Neural cell (in vitro differentiated cells): Measurements from ENCODE around the gene NLRP6.

Experiments used
- EP300 ChIP-seq: fragments of 450-650 bp; conservative IDR thresholded peaks from 2 replicates; pipeline ENCODE4 v1.6.1; 2014; ENCODE audit warnings: antibody characterized with exemption, mild to moderate bottlenecking, moderate library complexity; ENCODE audit not compliant: poor library complexity, severe bottlenecking
- EZH2 ChIP-seq: fragments of 200-600, 300-800 bp; shearing (Covaris generic), sonication (generic); IDR thresholded peaks from 2 replicates; pipeline ENCODE4 v1.6.1; 2014; ENCODE audit warnings: antibody characterized with exemption, low read length, borderline replicate concordance, mild to moderate bottlenecking; ENCODE audit not compliant: insufficient read depth, poor library complexity, severe bottlenecking
- POLR2AphosphoS5 ChIP-seq: IDR thresholded peaks from 2 replicates; pipeline ENCODE4 v1.6.1; 2012
- RAD21 ChIP-seq: fragments of 450-650 bp; conservative IDR thresholded peaks from 2 replicates; pipeline ENCODE4 v1.6.1; 2014; ENCODE audit warnings: antibody characterized with exemption, mild to moderate bottlenecking, moderate library complexity
- SMC3 ChIP-seq: fragments of 450-650 bp; conservative IDR thresholded peaks from 2 replicates; pipeline ENCODE4 v1.6.1; 2014; ENCODE audit warnings: antibody characterized with exemption, mild to moderate bottlenecking, moderate library complexity; ENCODE audit not compliant: poor library complexity
- TAF1 ChIP-seq: IDR thresholded peaks from 2 replicates; pipeline ENCODE4 v1.6.1; 2012; ENCODE audit warnings: low read depth
- TF ChIP-seq, protein P1 (sequence below): fragments of 450-650 bp; IDR thresholded peaks from 2 replicates; pipeline ENCODE4 v1.5.1; 2014; ENCODE audit warnings: antibody characterized with exemption, mild to moderate bottlenecking, moderate library complexity; ENCODE audit not compliant: poor library complexity, severe bottlenecking
- TF ChIP-seq, protein P2 (sequence below): IDR thresholded peaks from 2 replicates; pipeline ENCODE4 v1.6.1; 2012; ENCODE audit warnings: borderline replicate concordance

DNA sequence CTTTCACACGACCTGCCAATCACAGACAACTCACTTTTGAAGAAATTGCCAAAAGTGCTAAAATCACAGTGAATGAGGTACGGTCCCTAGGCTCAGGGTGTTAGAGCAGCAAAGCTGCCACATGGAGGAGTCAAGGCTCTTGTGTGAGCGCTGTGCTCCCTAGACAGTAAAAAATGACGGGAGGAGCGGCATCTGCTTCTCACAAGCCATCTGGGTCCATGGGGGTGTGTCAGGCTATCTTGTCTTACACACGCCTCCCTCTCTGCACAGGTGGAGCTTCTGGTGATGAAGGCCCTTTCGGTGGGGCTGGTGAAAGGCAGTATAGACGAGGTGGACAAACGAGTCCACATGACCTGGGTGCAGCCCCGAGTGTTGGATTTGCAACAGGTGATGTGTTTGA is 26.7 kb upstream of the NLRP6 start:
- TF ChIP-seq, protein P1, sequence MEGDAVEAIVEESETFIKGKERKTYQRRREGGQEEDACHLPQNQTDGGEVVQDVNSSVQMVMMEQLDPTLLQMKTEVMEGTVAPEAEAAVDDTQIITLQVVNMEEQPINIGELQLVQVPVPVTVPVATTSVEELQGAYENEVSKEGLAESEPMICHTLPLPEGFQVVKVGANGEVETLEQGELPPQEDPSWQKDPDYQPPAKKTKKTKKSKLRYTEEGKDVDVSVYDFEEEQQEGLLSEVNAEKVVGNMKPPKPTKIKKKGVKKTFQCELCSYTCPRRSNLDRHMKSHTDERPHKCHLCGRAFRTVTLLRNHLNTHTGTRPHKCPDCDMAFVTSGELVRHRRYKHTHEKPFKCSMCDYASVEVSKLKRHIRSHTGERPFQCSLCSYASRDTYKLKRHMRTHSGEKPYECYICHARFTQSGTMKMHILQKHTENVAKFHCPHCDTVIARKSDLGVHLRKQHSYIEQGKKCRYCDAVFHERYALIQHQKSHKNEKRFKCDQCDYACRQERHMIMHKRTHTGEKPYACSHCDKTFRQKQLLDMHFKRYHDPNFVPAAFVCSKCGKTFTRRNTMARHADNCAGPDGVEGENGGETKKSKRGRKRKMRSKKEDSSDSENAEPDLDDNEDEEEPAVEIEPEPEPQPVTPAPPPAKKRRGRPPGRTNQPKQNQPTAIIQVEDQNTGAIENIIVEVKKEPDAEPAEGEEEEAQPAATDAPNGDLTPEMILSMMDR, result no peak
- TF ChIP-seq POLR2AphosphoS5, result no peak
- TF ChIP-seq SMC3, result no peak
- no peak for TF ChIP-seq EP300
- no peak for TF ChIP-seq TAF1
- no peak for TF ChIP-seq EZH2
- TF ChIP-seq, protein P2, sequence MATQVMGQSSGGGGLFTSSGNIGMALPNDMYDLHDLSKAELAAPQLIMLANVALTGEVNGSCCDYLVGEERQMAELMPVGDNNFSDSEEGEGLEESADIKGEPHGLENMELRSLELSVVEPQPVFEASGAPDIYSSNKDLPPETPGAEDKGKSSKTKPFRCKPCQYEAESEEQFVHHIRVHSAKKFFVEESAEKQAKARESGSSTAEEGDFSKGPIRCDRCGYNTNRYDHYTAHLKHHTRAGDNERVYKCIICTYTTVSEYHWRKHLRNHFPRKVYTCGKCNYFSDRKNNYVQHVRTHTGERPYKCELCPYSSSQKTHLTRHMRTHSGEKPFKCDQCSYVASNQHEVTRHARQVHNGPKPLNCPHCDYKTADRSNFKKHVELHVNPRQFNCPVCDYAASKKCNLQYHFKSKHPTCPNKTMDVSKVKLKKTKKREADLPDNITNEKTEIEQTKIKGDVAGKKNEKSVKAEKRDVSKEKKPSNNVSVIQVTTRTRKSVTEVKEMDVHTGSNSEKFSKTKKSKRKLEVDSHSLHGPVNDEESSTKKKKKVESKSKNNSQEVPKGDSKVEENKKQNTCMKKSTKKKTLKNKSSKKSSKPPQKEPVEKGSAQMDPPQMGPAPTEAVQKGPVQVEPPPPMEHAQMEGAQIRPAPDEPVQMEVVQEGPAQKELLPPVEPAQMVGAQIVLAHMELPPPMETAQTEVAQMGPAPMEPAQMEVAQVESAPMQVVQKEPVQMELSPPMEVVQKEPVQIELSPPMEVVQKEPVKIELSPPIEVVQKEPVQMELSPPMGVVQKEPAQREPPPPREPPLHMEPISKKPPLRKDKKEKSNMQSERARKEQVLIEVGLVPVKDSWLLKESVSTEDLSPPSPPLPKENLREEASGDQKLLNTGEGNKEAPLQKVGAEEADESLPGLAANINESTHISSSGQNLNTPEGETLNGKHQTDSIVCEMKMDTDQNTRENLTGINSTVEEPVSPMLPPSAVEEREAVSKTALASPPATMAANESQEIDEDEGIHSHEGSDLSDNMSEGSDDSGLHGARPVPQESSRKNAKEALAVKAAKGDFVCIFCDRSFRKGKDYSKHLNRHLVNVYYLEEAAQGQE, result no peak
- TF ChIP-seq RAD21, result no peak
